8988T (cell line): ENCODE data around the gene POLR2F.
"Not testable (repeated sequence)": the region's sequence is repeated elsewhere in the genome, so short reads cannot be mapped to it uniquely, and the experiment has no call there.

ENCODE experiments used
- DNase-seq: peaks from one replicate; pipeline ENCODE4 v3.0.0; 2011

Gene POLR2F

GRCh38 chr22:37925767-37926166 is 27.7 kb upstream of the POLR2F start:
- no peak for DNase-seq

GRCh38 chr22:37926358-37926757 is 27.1 kb upstream of the POLR2F start:
- no peak for DNase-seq

DNA sequence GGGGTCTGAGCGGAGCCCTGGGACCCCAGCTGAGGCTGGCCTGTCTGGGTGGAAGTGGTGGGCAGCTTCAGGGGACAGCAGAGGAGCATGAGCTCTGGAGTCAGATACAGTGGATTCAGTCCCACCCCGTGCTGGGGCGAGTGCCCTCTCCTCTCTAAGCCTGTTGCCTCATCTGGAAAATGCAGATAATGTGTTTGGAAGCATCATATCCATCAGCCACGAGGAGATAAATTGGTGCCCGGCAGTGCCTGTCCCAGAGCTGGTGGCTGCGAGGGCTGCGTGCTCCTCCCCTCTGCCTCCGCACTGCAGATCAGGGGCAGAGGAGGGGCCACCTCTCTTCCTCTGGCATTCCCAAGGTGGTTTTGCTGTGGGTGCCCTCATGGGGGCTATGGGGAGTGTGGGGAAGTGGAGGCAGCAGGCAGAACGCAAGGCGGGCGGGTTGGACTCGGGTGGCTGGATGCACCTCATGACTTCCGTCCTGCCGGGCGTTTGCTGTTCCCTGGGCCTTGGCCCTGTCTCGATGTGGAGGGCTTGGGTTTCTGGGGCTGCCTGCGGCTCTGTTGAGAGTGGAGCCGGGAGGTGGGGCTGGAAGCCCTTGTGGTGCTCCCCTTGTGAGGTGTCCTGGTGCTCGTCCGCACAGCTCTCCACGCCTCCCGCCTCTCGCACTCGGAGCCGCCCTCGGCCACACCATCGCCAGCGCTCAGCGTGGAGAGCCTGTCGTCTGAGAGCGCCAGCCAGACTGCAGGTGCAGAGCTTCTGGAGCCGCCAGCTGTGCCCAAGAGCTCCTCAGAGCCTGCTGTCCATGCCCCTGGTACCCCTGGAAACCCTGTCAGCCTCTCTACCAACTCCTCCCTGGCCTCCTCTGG is 26.5 kb upstream of the POLR2F start:
- DNase-seq = no peak

DNA sequence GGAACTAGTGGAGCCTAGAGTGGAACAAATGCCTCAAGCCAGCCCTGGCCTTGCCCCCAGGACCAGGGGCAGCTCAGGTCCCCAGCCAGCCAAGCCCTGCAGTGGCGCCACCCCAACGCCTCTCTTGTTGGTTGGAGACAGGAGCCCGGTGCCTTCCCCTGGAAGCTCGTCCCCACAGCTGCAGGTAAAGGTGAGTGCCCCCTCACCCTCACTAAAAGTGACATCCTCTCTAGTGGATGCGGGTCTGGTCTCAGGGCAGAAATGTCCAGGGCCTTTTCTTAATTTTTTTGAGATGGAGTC is 25.9 kb upstream of the POLR2F start:
- DNase-seq = no peak

GRCh38 chr22:37929390-37929789 is 24.1 kb upstream of the POLR2F start:
- no peak for DNase-seq

DNA sequence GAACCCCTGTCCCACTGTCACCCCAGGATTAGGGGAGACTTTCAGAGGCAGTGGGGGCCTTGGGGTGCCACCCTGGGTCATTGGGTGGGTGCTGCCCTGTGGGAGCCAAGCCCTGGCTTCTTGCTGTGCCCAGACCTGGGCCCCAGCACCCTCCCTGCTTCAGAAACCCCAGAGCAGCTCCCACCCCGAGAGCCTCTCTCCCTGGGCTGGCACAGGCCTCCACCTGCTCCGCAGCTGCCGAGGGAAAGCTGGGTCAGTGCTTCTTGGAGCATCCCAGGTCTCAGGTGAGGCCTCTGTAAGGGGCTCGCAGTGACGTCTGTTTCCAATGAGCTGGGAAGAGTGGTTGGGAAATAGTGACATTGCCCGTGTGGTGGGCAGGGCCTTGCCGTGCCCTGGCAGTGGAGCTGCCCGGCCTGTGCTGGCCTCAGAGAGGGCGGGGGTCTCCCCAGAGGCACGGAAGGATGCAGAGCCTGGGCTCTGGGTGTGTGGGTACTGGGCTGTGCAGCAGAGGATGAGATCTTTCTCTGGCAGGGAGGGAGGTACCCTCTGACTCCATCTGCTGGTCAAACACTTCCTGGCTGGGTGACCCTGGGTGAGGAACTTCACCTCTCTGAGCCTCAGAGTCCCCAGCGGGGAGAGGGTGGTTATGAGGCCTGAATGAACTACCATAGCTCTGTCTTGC is 23.1 kb upstream of the POLR2F start:
- DNase-seq = peak; percentile 61

GRCh38 chr22:37930952-37931440 is 22.5 kb upstream of the POLR2F start:
- DNase-seq = no peak

DNA sequence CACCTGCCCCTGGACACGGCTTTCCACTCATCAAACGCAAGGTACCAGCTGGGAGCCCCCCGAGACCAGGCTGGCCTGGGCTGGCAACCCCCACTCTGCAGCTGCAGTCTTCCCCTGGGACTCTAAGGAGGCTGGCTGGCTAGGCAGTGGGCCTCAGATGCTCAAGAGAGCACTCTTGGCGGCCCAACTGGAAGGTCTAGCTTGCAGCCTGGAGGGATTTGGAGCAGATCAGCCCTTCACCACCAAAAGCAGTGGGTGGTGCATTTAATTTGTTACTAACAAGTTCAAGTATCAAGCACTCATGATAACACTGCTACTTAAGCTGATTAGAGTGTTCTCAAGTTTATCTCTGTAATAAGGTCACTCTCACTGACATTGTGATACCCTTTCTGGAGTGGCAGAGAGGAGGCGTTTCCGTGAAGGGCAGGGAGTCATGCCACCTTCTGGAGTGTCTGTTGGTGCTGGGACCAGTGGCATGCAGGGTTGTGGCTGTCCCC is 21.6 kb upstream of the POLR2F start:
- no peak for DNase-seq

DNA sequence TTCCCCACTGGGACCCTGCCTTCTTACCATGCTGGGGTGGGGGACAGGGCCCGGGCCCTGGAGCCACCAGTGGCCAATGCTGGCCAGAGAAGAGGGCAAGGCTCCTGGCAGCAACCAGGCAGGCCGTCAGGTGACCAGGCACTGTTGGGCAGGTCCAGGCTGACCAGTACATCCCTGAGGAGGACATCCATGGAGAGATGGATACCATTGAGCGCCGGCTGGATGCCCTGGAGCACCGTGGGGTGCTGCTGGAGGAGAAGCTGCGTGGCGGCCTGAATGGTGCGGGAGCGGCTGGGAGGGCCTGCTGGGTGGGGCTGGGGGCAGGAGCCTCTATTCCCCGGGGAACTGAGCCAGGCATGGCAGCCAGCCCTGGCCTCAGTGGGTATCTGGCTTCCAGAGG is 21.1 kb upstream of the POLR2F start:
- no peak for DNase-seq

GRCh38 chr22:37932821-37933578 is 20.5 kb upstream of the POLR2F start:
- DNase-seq = no peak

GRCh38 chr22:37933711-37934376 is 19.7 kb upstream of the POLR2F start:
- DNase-seq = peak; percentile 80

- no peak for DNase-seq
Measured at GRCh38 chr22:37940698-37941376, 12.7 kb upstream of the POLR2F start.

GRCh38 chr22:37942133-37942532 is 11.4 kb upstream of the POLR2F start:
- no peak for DNase-seq

- DNase-seq = no peak
Measured at GRCh38 chr22:37943136-37943824, 10.2 kb upstream of the POLR2F start.

GRCh38 chr22:37943825-37944198 is 9.7 kb upstream of the POLR2F start:
- no peak for DNase-seq

DNA sequence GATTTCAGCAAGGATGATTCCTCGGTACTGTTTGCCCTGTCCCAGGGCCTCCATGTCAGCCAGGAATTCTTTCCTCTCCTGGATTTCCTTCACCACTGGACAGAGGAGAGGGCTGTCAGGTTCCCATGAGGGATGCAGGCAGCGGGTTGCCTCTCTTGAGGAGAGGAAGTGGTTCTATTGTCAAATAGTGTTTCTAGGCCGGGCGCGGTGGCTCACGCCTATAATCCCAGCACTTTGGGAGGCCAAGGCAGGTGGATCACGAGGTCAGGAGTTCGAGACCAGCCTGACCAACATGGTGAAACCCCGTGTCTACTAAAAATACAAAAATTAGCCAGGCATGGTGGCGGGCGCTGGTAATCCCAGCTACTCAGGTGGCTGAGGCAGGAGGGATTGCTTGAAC is 9.1 kb upstream of the POLR2F start:
- not testable (repeated sequence) for DNase-seq

GRCh38 chr22:37947142-37947795 is 6.2 kb upstream of the POLR2F start:
- DNase-seq = not testable (repeated sequence)

DNA sequence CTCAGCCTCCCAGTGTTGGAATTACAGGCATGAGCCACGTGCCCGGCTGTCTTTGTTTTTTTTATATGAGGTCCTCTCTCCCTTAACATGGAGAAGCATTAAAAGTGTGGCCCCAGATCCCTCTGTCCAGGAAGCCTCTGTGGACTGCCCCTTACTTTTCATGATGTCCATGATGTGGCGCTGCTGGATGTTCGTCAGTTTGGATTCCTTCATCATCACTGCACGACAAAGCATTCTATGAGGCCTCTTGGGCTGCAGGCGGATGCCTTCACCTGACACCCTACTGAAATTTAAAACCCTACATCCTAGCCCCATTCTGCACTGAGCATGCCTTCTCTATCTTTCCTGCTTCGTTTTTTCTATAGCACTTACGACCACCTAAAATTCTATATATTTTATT is 2.2 kb upstream of the POLR2F start:
- no peak for DNase-seq

DNA sequence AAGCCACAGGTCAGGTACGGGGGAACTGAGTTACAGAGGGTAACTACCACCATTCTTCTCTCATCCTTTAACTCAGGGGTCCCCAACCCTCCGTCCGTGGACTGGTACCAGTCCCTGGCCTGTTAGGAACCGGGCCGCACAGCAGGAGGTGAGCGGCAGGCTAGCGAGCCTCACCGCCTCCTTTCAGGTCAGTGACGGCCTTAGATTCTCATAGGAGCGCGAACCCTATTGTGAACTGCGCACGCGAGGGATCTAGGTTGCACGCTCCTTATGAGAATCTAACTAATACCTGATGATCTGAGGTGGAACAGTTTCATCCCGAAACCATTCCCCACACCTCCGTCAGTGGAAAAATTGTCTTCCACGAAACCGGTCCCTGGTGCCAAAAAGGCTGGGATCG is 870 bp upstream of the POLR2F start:
- not testable (repeated sequence) for DNase-seq

DNA sequence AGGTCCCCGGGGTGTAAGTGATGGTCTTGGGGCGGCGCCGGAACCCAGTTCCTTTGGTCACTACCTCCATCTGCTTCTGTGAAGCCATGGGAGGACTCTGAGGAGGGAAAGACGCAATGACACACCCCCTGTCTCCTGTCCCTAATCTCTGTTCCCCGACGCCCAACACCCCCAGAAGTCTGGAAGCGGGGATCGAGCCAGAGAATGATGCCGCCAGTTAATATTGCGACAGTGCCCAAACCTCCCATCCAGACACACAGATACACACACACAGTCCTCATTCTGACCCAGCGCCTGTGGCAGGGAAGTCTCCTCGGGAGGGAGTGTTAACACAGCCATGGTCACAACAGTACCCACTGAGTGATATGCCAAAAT is 450 bp upstream of the POLR2F start:
- DNase-seq = no peak

GRCh38 chr22:37954686-37955085 is 1.2 kb downstream of the POLR2F start:
- DNase-seq = no peak
